Trophoblast cell (in vitro differentiated cells and primary cell): ENCODE results near the gene PRKN.

Source experiments
- DNase-seq, 2 donors: peaks; one replicate each; pipeline ENCODE4 v3.0.0-alpha.2; 2016
- H2AFZ ChIP-seq: 2 replicates; pipeline ENCODE4 v1.6.1; 2013; ENCODE audit warnings: low read length, moderate library complexity, mild to moderate bottlenecking; ENCODE audit not compliant: insufficient read depth, poor library complexity
- H2AK5ac ChIP-seq: 2 replicates; pipeline ENCODE4 v1.6.1; 2013; ENCODE audit warnings: mild to moderate bottlenecking, low read length
- H2BK120ac ChIP-seq: 2 replicates; pipeline ENCODE4 v1.6.1; 2013; ENCODE audit warnings: low read length, mild to moderate bottlenecking, moderate library complexity; ENCODE audit not compliant: insufficient read depth, poor library complexity
- H2BK12ac ChIP-seq: 2 replicates; pipeline ENCODE4 v1.6.1; 2013; ENCODE audit warnings: mild to moderate bottlenecking, low read length, moderate library complexity
- H2BK5ac ChIP-seq: 2 replicates; pipeline ENCODE4 v1.6.1; 2013; ENCODE audit warnings: low read length, low read depth, moderate library complexity, mild to moderate bottlenecking; ENCODE audit not compliant: poor library complexity
- H3K14ac ChIP-seq: 2 replicates; pipeline ENCODE4 v1.6.1; 2013; ENCODE audit warnings: mild to moderate bottlenecking, low read length
- H3K18ac ChIP-seq: 2 replicates; pipeline ENCODE4 v1.6.1; 2013; ENCODE audit warnings: mild to moderate bottlenecking, low read length
- H3K23ac ChIP-seq: 2 replicates; pipeline ENCODE4 v1.6.1; 2013; ENCODE audit warnings: low read length
- H3K27ac ChIP-seq: 2 replicates; pipeline ENCODE4 v1.5.1; 2013; ENCODE audit warnings: low read depth, mild to moderate bottlenecking, inconsistent platforms, low read length, moderate library complexity
- H3K27me3 ChIP-seq: 2 replicates; pipeline ENCODE4 v1.6.1; 2013; ENCODE audit warnings: inconsistent platforms, mild to moderate bottlenecking, low read length, moderate library complexity; ENCODE audit not compliant: insufficient read depth
- H3K36me3 ChIP-seq, 2 experiments: 1 replicate in 1 of 2; 2 replicates in 1 of 2; pipeline ENCODE4 v1.6.1; 2013; ENCODE audit warnings: low read length in 2 of 2, mild to moderate bottlenecking in 2 of 2, moderate library complexity in 1 of 2; ENCODE audit not compliant: insufficient read depth in 2 of 2, control insufficient read depth in 1 of 2
- H3K4ac ChIP-seq: 2 replicates; pipeline ENCODE4 v1.6.1; 2013; ENCODE audit warnings: low read depth, mild to moderate bottlenecking, low read length, moderate library complexity
- H3K4me1 ChIP-seq, 2 experiments: 1 replicate in 1 of 2; 2 replicates in 1 of 2; pipeline ENCODE4 v1.6.1; 2013; ENCODE audit warnings: low read length in 2 of 2, mild to moderate bottlenecking in 2 of 2, moderate library complexity in 1 of 2; ENCODE audit not compliant: insufficient read depth in 2 of 2, control insufficient read depth in 1 of 2
- H3K4me2 ChIP-seq: 2 replicates; pipeline ENCODE4 v1.6.1; 2013; ENCODE audit warnings: inconsistent platforms, mild to moderate bottlenecking, low read length, moderate library complexity
- H3K4me3 ChIP-seq: 2 replicates; pipeline ENCODE4 v1.5.1; 2013; ENCODE audit warnings: mild to moderate bottlenecking, low read depth, low read length, inconsistent platforms
- H3K79me1 ChIP-seq: one replicate; pipeline ENCODE4 v1.6.1; 2013; ENCODE audit warnings: low read length
- H3K79me2 ChIP-seq: 2 replicates; pipeline ENCODE4 v1.6.1; 2013; ENCODE audit warnings: low read length, mild to moderate bottlenecking; ENCODE audit not compliant: control insufficient read depth, insufficient read depth, poor library complexity
- H3K9ac ChIP-seq: 2 replicates; pipeline ENCODE4 v1.6.1; 2013; ENCODE audit warnings: mild to moderate bottlenecking, low read length
- H3K9me3 ChIP-seq: 2 replicates; pipeline ENCODE4 v1.6.1; 2013; ENCODE audit warnings: low read depth, mild to moderate bottlenecking, control low read depth, inconsistent platforms, low read length; ENCODE audit not compliant: insufficient read depth
- H4K12ac ChIP-seq: 2 replicates; pipeline ENCODE4 v1.6.1; 2013; ENCODE audit warnings: low read depth, mild to moderate bottlenecking, low read length, moderate library complexity
- H4K8ac ChIP-seq: 2 replicates; pipeline ENCODE4 v1.6.1; 2013; ENCODE audit warnings: low read depth, mild to moderate bottlenecking, low read length, moderate library complexity
- H4K91ac ChIP-seq: one replicate; pipeline ENCODE4 v1.6.1; 2013; ENCODE audit warnings: low read depth, mild to moderate bottlenecking, low read length, moderate library complexity
- WGBS: extraction: QIAGEN DNeasy Blood & Tissue Kit; methylation state at CpG from one replicate; pipeline ENCODE4 v1.1.7; 2013; ENCODE audit warnings: missing lambda C conversion rate; ENCODE audit not compliant: insufficient read length, insufficient coverage; ENCODE audit errors: extremely low coverage; 5-methylcytosine and 5-hydroxymethylcytosine counted together

PRKN gene

DNA sequence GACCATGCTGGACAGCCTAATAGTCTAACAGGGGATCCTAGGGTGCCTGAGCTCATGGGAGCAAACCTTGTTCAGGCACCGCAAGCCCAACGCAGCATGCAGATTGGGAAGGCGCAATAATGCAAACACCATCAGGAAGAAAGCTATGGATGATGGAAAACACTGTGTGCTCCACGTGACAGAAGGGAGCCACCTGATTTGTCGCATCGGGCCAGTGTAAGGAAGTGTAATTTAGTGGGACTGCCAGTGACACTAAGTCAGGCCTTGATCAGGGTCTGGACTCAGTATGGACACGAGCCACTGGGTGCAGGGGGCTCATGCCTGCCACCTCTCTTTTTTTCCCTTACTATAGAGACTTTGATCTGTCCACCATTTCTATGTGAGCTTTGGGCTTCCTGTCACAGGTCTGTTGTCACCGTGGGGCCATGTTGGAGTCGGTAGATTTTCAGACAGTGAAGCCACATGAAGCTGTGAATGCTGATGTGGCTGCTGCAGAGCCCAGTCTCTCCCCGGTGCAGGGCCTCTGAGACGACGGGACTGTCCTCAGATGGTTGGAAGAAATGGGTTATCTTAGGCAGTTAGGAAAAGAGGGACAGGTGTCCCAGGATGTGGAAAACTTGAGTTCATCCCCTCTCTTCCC lies 1379.5 kb downstream of the PRKN start:
- H4K8ac ChIP-seq, result no peak overlapping the region
- WGBS, result no CpG with 5 or more reads among the region's 12 CpGs
- H3K79me1 ChIP-seq, result no peaks in the 10 kb centered on the region
- no peak overlapping the region for H3K4me3 ChIP-seq
- H2AK5ac ChIP-seq, result no peak overlapping the region
- H3K4ac ChIP-seq, result no peak overlapping the region
- no peak overlapping the region for H3K4me2 ChIP-seq
- no peak overlapping the region for H3K14ac ChIP-seq
- H3K79me2 ChIP-seq, result no peaks in the 10 kb centered on the region
- peaks cover 0 to 3% of the 10 kb centered on the region in 2 experiments for H3K4me1 ChIP-seq
- no peak overlapping the region for H2BK12ac ChIP-seq
- H4K91ac ChIP-seq, result no peak overlapping the region
- H3K9ac ChIP-seq, result no peak overlapping the region
- H2BK5ac ChIP-seq, result no peak overlapping the region
- no peaks in the 10 kb centered on the region for H3K36me3 ChIP-seq
- H2AFZ ChIP-seq, result no peak overlapping the region
- no peak for DNase-seq
- H3K27ac ChIP-seq, result no peak overlapping the region
- no peak overlapping the region for H3K18ac ChIP-seq
- H4K12ac ChIP-seq, result no peak overlapping the region
- H3K27me3 ChIP-seq, result no peaks in the 10 kb centered on the region
- H2BK120ac ChIP-seq, result no peak overlapping the region
- no peaks in the 10 kb centered on the region for H3K9me3 ChIP-seq
- H3K23ac ChIP-seq, result no peak overlapping the region

DNA sequence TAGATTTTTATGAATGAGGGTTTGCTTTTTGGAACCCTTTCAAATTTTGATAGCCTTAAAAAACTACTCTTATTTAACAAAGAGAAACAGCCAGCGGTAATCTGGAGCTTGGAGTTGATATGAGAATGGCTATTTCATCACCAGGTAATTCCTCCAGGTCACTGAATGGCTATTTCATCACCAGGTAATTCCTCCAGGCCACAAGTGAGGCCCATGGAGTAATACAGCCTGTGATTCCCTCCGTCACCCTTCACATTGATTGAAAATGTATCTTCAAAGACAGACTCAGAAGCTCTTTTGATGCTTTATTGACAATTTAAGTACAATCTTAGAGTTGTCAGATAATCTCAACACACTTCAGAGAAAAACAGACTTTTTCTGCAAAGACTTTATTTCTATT lies 1380.4 kb downstream of the PRKN start:
- Histone ChIP-seq H3K9me3 (no peaks in the 10 kb centered on the region), H3K36me3 (no peaks in the 10 kb centered on the region), H4K12ac (no peak overlapping the region), H3K4me3 (no peak overlapping the region), H3K4ac (no peak overlapping the region), H3K4me1 (no peaks in the 10 kb centered on the region), H4K8ac (no peak overlapping the region), H3K9ac (no peak overlapping the region), H3K79me1 (no peaks in the 10 kb centered on the region), H3K23ac (no peak overlapping the region), H2BK12ac (no peak overlapping the region), H3K79me2 (no peaks in the 10 kb centered on the region), H3K27me3 (no peaks in the 10 kb centered on the region), H4K91ac (no peak overlapping the region), H3K18ac (no peak overlapping the region), H2BK5ac (no peak overlapping the region), H2AFZ (no peak overlapping the region), H2BK120ac (no peak overlapping the region), H3K27ac (no peak overlapping the region), H2AK5ac (no peak overlapping the region), H3K14ac (no peak overlapping the region), H3K4me2 (no peak overlapping the region)
- no CpG with 5 or more reads among the region's 2 CpGs for WGBS
- DNase-seq, result peak; percentile 58 to 83

DNA sequence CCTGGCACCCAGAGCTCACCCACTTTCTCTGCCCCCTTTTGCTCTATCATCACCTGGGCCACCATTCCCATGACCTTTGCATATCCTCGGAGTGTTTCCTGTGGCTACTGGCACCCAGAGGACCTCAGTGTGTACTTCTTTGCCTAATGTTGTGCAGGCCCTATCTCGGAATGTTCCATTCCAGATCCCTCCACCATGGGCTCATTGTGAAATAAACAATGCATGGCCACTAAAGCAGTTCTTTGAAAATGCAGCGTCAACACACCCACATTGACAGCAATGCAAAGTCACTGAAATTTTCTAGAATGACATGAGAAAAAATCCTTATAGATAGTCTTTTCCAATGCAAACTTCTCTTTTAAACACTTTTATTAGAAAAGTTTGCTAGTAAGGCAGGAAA lies 1380.8 kb downstream of the PRKN start:
- H2BK5ac ChIP-seq, result no peak overlapping the region
- no peak overlapping the region for H2BK12ac ChIP-seq
- no peak overlapping the region for H3K4me3 ChIP-seq
- no peak overlapping the region for H3K14ac ChIP-seq
- no peak overlapping the region for H4K12ac ChIP-seq
- no peak overlapping the region for H4K91ac ChIP-seq
- no CpG with 5 or more reads among the region's 3 CpGs for WGBS
- no peak overlapping the region for H2AFZ ChIP-seq
- H3K9ac ChIP-seq, result no peak overlapping the region
- no peak overlapping the region for H3K23ac ChIP-seq
- H3K79me1 ChIP-seq, result no peaks in the 10 kb centered on the region
- DNase-seq, result no peak
- H3K4me1 ChIP-seq, result no peaks in the 10 kb centered on the region
- no peak overlapping the region for H3K4ac ChIP-seq
- H2BK120ac ChIP-seq, result no peak overlapping the region
- H3K27ac ChIP-seq, result no peak overlapping the region
- no peaks in the 10 kb centered on the region for H3K36me3 ChIP-seq
- no peak overlapping the region for H2AK5ac ChIP-seq
- no peaks in the 10 kb centered on the region for H3K79me2 ChIP-seq
- H3K9me3 ChIP-seq, result no peaks in the 10 kb centered on the region
- H4K8ac ChIP-seq, result no peak overlapping the region
- H3K27me3 ChIP-seq, result no peaks in the 10 kb centered on the region
- no peak overlapping the region for H3K4me2 ChIP-seq
- H3K18ac ChIP-seq, result no peak overlapping the region

DNA sequence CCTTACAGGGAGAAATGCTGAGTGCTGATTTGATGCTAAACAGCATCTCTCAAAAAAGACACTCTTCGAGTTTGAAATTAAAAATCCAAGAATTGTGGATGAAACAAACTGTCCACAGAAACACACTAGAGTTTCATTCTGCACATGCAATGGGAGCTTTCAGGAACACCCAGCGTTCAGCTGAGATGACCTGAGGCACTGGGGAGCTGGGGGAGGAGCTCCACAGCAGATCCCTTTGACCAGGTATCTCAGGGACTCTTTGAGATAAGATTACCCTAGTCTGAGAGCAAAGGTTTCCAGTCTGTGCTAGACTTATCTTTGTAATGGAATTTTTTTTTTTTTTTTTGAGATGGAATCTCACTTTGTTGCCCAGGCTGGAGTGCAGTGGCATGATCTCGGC lies 1382.9 kb downstream of the PRKN start:
- no peak overlapping the region for H4K8ac ChIP-seq
- no peak overlapping the region for H3K23ac ChIP-seq
- no peak overlapping the region for H3K14ac ChIP-seq
- H3K27me3 ChIP-seq, result no peaks in the 10 kb centered on the region
- H3K4me2 ChIP-seq, result peak overlapping the region; percentile 20
- H3K4me1 ChIP-seq, result no peaks in the 10 kb centered on the region
- H3K27ac ChIP-seq, result no peak overlapping the region
- no peak overlapping the region for H3K4me3 ChIP-seq
- no peak overlapping the region for H4K12ac ChIP-seq
- no peak overlapping the region for H2BK120ac ChIP-seq
- no peak overlapping the region for H2BK5ac ChIP-seq
- H2BK12ac ChIP-seq, result no peak overlapping the region
- H3K9ac ChIP-seq, result no peak overlapping the region
- WGBS, result no CpG with 5 or more reads among the region's 3 CpGs
- no peaks in the 10 kb centered on the region for H3K9me3 ChIP-seq
- no peak overlapping the region for H4K91ac ChIP-seq
- no peak overlapping the region for H3K4ac ChIP-seq
- peak in 1 of 2 donors; percentile 34 for DNase-seq
- no peaks in the 10 kb centered on the region for H3K36me3 ChIP-seq
- H2AFZ ChIP-seq, result no peak overlapping the region
- no peaks in the 10 kb centered on the region for H3K79me2 ChIP-seq
- no peak overlapping the region for H2AK5ac ChIP-seq
- H3K79me1 ChIP-seq, result no peaks in the 10 kb centered on the region
- no peak overlapping the region for H3K18ac ChIP-seq
